ENCODE results near the gene VAV2. TPM values are rescaled to one million over a fixed set of nuclear protein-coding genes. Genes with fewer than 3 reads are reported as not detected.

VAV2 gene
- polyA plus RNA-seq, 2 of the 4 experiments (the other 2 are of a cell fraction) = 9.8 to 21.4 TPM

DNA sequence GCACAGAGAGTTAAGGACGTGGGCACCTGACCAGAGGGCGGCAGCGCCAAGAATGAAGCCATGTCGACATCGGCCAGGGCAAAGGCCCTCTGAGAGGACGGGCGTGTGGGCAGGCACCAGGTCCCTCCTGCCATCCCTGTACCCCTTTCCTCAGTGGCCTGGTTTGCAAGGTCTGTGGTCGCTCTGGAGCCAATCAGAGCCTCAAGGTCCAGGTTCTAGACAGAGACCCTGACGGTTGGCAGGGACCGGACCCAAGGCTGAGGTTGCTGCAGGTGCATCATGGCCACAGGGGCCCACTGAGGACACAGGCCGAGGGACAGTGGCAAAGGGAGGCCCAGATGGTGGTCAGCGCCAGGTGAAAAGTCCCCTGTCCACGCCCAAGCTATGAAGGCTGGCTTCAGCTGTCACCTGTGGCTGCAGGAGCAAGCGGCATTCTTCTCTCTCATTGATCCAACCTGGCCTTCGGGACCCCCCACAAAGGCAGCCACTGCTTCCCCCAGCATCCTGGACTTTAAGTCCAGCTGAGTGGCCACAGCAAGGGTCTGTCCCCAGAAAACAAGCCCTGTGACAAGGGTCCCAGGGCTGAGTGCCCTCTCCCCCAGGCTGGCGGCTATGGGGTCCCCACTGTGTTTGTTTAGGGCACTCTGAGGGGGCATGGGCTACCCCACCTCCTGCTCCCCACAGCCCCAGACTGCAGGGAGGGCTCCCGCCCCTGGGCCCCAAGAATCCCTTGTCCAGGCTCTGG, 48.9 kb downstream of the VAV2 start:
- no peaks in the 10 kb centered on the region for H3K4me1 ChIP-seq
- FAIRE-seq = no peak
- no peak overlapping the region for H3K27ac ChIP-seq
- WGBS (ENCODE audit: missing lambda C conversion rate) = 89% methylated on average over 12 of the region's 17 CpGs
- no peak overlapping the region for H3K4me2 ChIP-seq
- ATAC-seq = no peak
- H3K9me3 ChIP-seq = no peaks in the 10 kb centered on the region
- no peak for TF ChIP-seq EP300 (IDR thresholded peaks at IDR 0.05)
- TF ChIP-seq CBX8 (IDR thresholded peaks at IDR 0.05) = no peak
- no peak for TF ChIP-seq KDM5A (IDR thresholded peaks at IDR 0.05)
- TF ChIP-seq HOXB13 (CRISPR knock-in tag; IDR thresholded peaks at IDR 0.05; ENCODE audit: low read depth) = no peak
- no peak for TF ChIP-seq ZSCAN20 (CRISPR knock-in tag; IDR thresholded peaks at IDR 0.05)
- no peak for TF ChIP-seq CHD2 (IDR thresholded peaks at IDR 0.05; ENCODE audit: low read length, partially characterized antibody)
- TF ChIP-seq, protein P1, sequence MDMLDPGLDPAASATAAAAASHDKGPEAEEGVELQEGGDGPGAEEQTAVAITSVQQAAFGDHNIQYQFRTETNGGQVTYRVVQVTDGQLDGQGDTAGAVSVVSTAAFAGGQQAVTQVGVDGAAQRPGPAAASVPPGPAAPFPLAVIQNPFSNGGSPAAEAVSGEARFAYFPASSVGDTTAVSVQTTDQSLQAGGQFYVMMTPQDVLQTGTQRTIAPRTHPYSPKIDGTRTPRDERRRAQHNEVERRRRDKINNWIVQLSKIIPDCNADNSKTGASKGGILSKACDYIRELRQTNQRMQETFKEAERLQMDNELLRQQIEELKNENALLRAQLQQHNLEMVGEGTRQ (IDR thresholded peaks at IDR 0.05) = no peak
- no peak for DNase-seq (ENCODE audit: low read depth in 1 of 2, low spot score in 1 of 2)
- CTCF ChIA-PET = interaction anchor here (1.6 kb wide), 1 partner anchor 51 kb away, joined by 5 read pairs; no protein-coding TSS in a partner anchor
- POLR2A ChIA-PET = no interaction called here
- no peak overlapping the region for H3K4me3 ChIP-seq

DNA sequence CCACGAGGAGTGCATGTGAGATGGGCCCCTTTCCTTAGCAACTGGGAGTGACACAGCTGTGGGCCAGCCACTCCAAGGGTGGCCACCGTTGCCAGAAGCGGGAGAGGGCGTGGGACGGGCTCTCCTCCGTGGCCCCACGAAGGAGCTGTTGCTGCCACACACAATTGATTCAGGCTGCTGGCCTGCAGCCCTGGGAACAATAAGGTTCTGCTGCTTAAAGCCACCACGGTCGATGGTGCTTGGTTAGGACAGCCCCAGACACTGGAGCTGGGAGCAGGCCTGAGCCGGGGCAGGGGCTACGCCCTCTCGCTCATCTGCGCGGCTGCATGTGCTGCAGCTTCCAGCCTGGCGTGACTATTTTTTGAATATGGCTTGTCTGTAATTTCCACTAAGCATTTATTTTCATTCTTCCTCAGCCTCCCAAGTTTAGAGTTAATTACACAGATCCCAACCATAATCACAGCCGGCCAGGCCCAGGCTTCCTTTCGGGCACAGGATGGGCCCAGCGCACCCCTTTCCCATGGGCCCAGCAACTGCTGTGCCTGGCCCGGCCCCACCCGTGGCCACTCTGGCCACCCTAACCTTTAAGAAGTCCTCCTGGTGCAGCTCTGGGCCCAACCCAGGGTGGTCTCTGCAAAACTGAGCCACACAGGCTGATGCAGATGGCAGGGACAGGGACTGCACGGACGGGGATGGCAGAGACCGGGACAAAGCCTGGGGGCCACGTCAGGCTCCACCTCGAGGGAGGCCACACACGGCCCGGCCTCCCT, 49.7 kb downstream of the VAV2 start:
- FAIRE-seq (no peak), DNase-seq (ENCODE audit: low read depth in 1 of 2, low spot score in 1 of 2) (no peak), ATAC-seq (no peak)
- Histone ChIP-seq H3K27ac (no peak overlapping the region), H3K4me1 (no peaks in the 10 kb centered on the region), H3K4me2 (no peak overlapping the region), H3K9me3 (no peaks in the 10 kb centered on the region), H3K4me3 (no peak overlapping the region)
- TF ChIP-seq SREBF2 (IDR thresholded peaks at IDR 0.05) (no peak), CTCF (IDR thresholded peaks at IDR 0.05) (no peak), FOXS1 (CRISPR knock-in tag; IDR thresholded peaks at IDR 0.05) (no peak), CHD2 (IDR thresholded peaks at IDR 0.05; ENCODE audit: low read length, partially characterized antibody) (no peak), NPAS2 (CRISPR knock-in tag; IDR thresholded peaks at IDR 0.05; ENCODE audit: borderline replicate concordance) (no peak), TP53 (CRISPR knock-in tag; IDR thresholded peaks at IDR 0.05) (no peak), CHD4 (IDR thresholded peaks at IDR 0.05; ENCODE audit: borderline replicate concordance) (no peak), PHF8 (IDR thresholded peaks at IDR 0.05; ENCODE audit: borderline replicate concordance, low read depth) (no peak), E2F6 (IDR thresholded peaks at IDR 0.05; ENCODE audit: borderline replicate concordance, low read depth) (no peak)
- TF ChIP-seq, protein P1 (IDR thresholded peaks at IDR 0.05) = no peak
- TF ChIP-seq, protein P2, sequence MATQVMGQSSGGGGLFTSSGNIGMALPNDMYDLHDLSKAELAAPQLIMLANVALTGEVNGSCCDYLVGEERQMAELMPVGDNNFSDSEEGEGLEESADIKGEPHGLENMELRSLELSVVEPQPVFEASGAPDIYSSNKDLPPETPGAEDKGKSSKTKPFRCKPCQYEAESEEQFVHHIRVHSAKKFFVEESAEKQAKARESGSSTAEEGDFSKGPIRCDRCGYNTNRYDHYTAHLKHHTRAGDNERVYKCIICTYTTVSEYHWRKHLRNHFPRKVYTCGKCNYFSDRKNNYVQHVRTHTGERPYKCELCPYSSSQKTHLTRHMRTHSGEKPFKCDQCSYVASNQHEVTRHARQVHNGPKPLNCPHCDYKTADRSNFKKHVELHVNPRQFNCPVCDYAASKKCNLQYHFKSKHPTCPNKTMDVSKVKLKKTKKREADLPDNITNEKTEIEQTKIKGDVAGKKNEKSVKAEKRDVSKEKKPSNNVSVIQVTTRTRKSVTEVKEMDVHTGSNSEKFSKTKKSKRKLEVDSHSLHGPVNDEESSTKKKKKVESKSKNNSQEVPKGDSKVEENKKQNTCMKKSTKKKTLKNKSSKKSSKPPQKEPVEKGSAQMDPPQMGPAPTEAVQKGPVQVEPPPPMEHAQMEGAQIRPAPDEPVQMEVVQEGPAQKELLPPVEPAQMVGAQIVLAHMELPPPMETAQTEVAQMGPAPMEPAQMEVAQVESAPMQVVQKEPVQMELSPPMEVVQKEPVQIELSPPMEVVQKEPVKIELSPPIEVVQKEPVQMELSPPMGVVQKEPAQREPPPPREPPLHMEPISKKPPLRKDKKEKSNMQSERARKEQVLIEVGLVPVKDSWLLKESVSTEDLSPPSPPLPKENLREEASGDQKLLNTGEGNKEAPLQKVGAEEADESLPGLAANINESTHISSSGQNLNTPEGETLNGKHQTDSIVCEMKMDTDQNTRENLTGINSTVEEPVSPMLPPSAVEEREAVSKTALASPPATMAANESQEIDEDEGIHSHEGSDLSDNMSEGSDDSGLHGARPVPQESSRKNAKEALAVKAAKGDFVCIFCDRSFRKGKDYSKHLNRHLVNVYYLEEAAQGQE (IDR thresholded peaks at IDR 0.05) = no peak
- 94% methylated on average over 24 of the region's 27 CpGs for WGBS (ENCODE audit: missing lambda C conversion rate)
- CTCF ChIA-PET = interaction anchor here (1.0 to 1.7 kb wide), 2 partner anchors 52 to 159 kb away, joined by 4 to 6 read pairs; no protein-coding TSS in a partner anchor
- POLR2A ChIA-PET = no interaction called here

All from A549 (cell line).